H1 (cell line): Measurements from ENCODE around the gene GRIN2C. TPM values are rescaled to one million over a fixed set of nuclear protein-coding genes. Genes with fewer than 3 reads are reported as not detected.

ENCODE experiments used
- ASH2L ChIP-seq: fragments of 200-600, 300-600 bp; sonication (generic); IDR thresholded peaks from one replicate; pipeline ENCODE4 v1.7.1; 2017; ENCODE audit warnings: low read length
- BACH1 ChIP-seq: IDR thresholded peaks from 2 replicates; pipeline ENCODE4 v1.6.1; 2012; ENCODE audit warnings: low read length, improper control_type of control experiment
- BCL11A ChIP-seq, 2 experiments: IDR thresholded peaks; one replicate each; pipeline ENCODE4 v1.6.1; 2011; ENCODE audit warnings: low read depth in 2 of 2, low read length in 2 of 2, mild to moderate bottlenecking in 2 of 2
- BRCA1 ChIP-seq: IDR thresholded peaks from 2 replicates; pipeline ENCODE4 v1.6.1; 2012; ENCODE audit warnings: low read depth, low read length, improper control_type of control experiment
- CBX5 ChIP-seq: fragments of 300-800, 300-1000 bp; sonication (generic); IDR thresholded peaks from 2 replicates; pipeline ENCODE4 v1.7.1; 2016; ENCODE audit warnings: antibody characterized with exemption, low read length, low read depth
- CEBPB ChIP-seq: IDR thresholded peaks from 2 replicates; pipeline ENCODE4 v1.6.1; 2012; ENCODE audit warnings: low read depth, low read length
- CHD2 ChIP-seq: IDR thresholded peaks from 2 replicates; pipeline ENCODE4 v1.6.1; 2012; ENCODE audit warnings: low read length, improper control_type of control experiment
- EZH2 ChIP-seq: fragments of 200-600 bp; sonication (generic); IDR thresholded peaks from 2 replicates; pipeline ENCODE4 v1.7.1; 2012; ENCODE audit warnings: low read depth, mild to moderate bottlenecking, moderate library complexity, low read length, inconsistent platforms; ENCODE audit not compliant: severe bottlenecking
- GABPA ChIP-seq: IDR thresholded peaks from 2 replicates; pipeline ENCODE4 v1.6.1; 2011; ENCODE audit warnings: mild to moderate bottlenecking, low read length, moderate library complexity, borderline replicate concordance; ENCODE audit not compliant: insufficient read depth
- GTF2F1 ChIP-seq: IDR thresholded peaks from 2 replicates; pipeline ENCODE4 v1.6.1; 2012; ENCODE audit warnings: low read depth, low read length, improper control_type of control experiment, borderline replicate concordance
- KDM4A ChIP-seq: IDR thresholded peaks from one replicate; pipeline ENCODE4 v1.7.1; 2012; ENCODE audit warnings: low read depth, mild to moderate bottlenecking, moderate library complexity, low read length, inconsistent platforms; ENCODE audit not compliant: severe bottlenecking
- PHF8 ChIP-seq: fragments of 200-600 bp; sonication (generic); conservative IDR thresholded peaks from 2 replicates; pipeline ENCODE4 v1.7.1; 2012; ENCODE audit warnings: low read depth, mild to moderate bottlenecking, inconsistent platforms, low read length, moderate library complexity
- RBBP5 ChIP-seq: IDR thresholded peaks from 2 replicates; pipeline ENCODE4 v1.7.1; 2012; ENCODE audit warnings: low read depth, mild to moderate bottlenecking, inconsistent platforms, low read length, moderate library complexity, borderline replicate concordance
- RNF2 ChIP-seq: fragments of 200-900, 300-1000 bp; sonication (generic); IDR thresholded peaks from 2 replicates; pipeline ENCODE4 v1.7.1; 2016; ENCODE audit warnings: borderline replicate concordance, low read depth, mild to moderate bottlenecking, antibody characterized with exemption, low read length; ENCODE audit not compliant: poor library complexity, severe bottlenecking; ENCODE audit errors: missing control alignments
- SIN3A ChIP-seq, 2 experiments: IDR thresholded peaks in 1 of 2; conservative IDR thresholded peaks in 1 of 2; 2 replicates each; pipeline ENCODE4 v1.6.1; 2011 to 2012; ENCODE audit warnings: low read length in 2 of 2, improper control_type of control experiment in 1 of 2, low read depth in 1 of 2, mild to moderate bottlenecking in 1 of 2
- SP4 ChIP-seq: IDR thresholded peaks from 2 replicates; pipeline ENCODE4 v1.6.1; 2012; ENCODE audit warnings: low read length, inconsistent platforms
- SUZ12 ChIP-seq: fragments of 200-600 bp; sonication (generic); IDR thresholded peaks from 2 replicates; pipeline ENCODE4 v1.6.1; 2012; ENCODE audit warnings: mild to moderate bottlenecking, inconsistent platforms, low read length, moderate library complexity, mixed read lengths
- TAF1 ChIP-seq: IDR thresholded peaks from 2 replicates; pipeline ENCODE4 v1.6.1; 2011; ENCODE audit warnings: mild to moderate bottlenecking, low read depth, low read length
- TAF7 ChIP-seq: optimal IDR thresholded peaks from 2 replicates; pipeline ENCODE3; 2011; ENCODE audit warnings: low read depth, mild to moderate bottlenecking, inconsistent platforms, low read length, moderate library complexity, borderline replicate concordance
- TCF12 ChIP-seq: IDR thresholded peaks from 2 replicates; pipeline ENCODE4 v1.6.1; 2011; ENCODE audit warnings: low read depth, mild to moderate bottlenecking, low read length
- YY1 ChIP-seq: IDR thresholded peaks from 2 replicates; pipeline ENCODE4 v1.6.1; 2011; ENCODE audit warnings: low read depth, mild to moderate bottlenecking, low read length
- polyA plus RNA-seq, 7 experiments: library from polyadenylated mRNA; depleted of rRNA in 3 of 7; stranded (reverse) in 5 of 7; unstranded in 2 of 7; fragments of >200 nt in 5 of 7; fragments of 200-250 nt in 2 of 7; gene quantifications; 1 replicate in 5 of 7; 2 replicates in 1 of 7; 4 replicates in 1 of 7; pipeline versions ENCODE4 v1.2.1 to v1.2.3, GENCODE V29; 2011 to 2013; ENCODE audit warnings: missing spikeins in 2 of 7, mixed read lengths in 2 of 7
- total RNA-seq: library from RNA; stranded (reverse); fragmentation: NEBNext Ultra II Directional; extraction: Animal tissue kit (Norgen Biotek cat#: 25700); gene quantifications from 2 replicates; pipeline ENCODE4 v1.2.1, GENCODE V29; 2021
- TF ChIP-seq, protein P1 (sequence below): IDR thresholded peaks from 2 replicates; pipeline ENCODE4 v1.6.1; 2012; ENCODE audit warnings: inconsistent platforms
- TF ChIP-seq, protein P2 (sequence below): IDR thresholded peaks from 2 replicates; pipeline ENCODE4 v1.6.1; 2011; ENCODE audit warnings: low read depth, mild to moderate bottlenecking, low read length; ENCODE audit not compliant: insufficient read depth

Gene GRIN2C
- total and polyA plus RNA-seq, 2 of the 8 experiments (the other 6 are each of a cell fraction or from before 2014, with no cell fraction given), result 0.06 to 0.07 TPM

DNA sequence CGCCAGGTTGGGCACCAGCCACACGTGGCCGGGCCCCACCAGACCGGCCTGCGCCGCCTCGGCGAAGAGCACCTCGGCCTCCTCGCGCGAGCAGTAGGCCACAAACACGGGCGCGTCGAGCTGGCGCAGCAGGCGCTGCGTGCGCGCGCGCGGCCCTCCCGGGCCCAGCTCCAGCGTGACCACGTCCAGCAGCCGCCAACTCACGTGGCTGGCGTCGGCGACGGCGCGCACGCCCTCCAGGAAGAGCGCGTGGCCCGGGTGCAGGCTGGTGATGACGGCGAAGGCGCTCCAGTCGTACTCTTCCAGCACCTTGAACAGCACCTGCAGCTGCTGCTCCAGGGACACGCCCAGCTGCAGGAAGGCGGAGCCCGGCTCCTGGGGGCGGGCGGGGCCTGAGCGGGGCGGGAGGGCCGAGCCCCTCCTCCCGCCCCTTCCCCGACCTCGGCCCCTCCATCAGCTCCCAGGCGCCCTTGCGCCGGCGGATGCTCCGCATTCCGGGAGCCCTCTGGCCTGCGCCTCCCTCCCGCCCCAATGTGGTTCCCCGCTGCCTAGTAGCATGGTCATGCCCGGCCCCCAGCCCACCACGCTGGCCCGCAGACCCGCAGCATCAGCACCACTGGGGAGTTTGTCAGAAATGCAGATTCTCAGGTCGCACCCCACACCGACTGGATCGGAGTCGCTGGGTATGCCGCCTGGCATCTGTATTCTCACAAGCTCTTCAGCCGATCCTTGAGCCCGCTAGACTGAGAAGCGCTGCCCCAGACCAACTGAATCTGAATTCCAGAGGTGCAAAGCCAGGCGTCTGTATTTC is 7.2 kb downstream of the GRIN2C start (continued):
- TF ChIP-seq RNF2, result peak; percentile 60
- no peak for TF ChIP-seq CEBPB
- peak; percentile 55 for TF ChIP-seq TAF7
- TF ChIP-seq ASH2L, result peak; percentile 55
- peak; percentile 54; the same call in 1 of the 2 replicates for TF ChIP-seq BACH1
- TF ChIP-seq RBBP5, result no peak
- TF ChIP-seq YY1, result no peak
- no peak; the same call in 1 of the 2 replicates for TF ChIP-seq SUZ12
- no peak for TF ChIP-seq PHF8
- TF ChIP-seq BRCA1, result no peak
- TF ChIP-seq, protein P1, sequence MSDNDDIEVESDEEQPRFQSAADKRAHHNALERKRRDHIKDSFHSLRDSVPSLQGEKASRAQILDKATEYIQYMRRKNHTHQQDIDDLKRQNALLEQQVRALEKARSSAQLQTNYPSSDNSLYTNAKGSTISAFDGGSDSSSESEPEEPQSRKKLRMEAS, result peak; percentile 99
- no peak for TF ChIP-seq EZH2
- TF ChIP-seq GTF2F1, result peak; percentile 85; the same call in 1 of the 2 replicates
- TF ChIP-seq KDM4A, result peak; percentile 73
- TF ChIP-seq CBX5, result no peak
- TF ChIP-seq, protein P2, sequence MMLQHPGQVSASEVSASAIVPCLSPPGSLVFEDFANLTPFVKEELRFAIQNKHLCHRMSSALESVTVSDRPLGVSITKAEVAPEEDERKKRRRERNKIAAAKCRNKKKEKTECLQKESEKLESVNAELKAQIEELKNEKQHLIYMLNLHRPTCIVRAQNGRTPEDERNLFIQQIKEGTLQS, result no peak
- TF ChIP-seq SIN3A (conservative IDR thresholded peaks at IDR 0.05 in 1 of 2, IDR thresholded peaks at IDR 0.05 in 1 of 2; ENCODE audit: low read depth in 1 of 2, low read length in 2 of 2), result peak; percentile 92 to 93; a peak in 3 of 4 replicates
- TF ChIP-seq CHD2, result no peak
- TF ChIP-seq BCL11A (IDR thresholded peaks at IDR 0.05; ENCODE audit: low read depth in 2 of 2, low read length in 2 of 2), result no peak
- peak; percentile 45; the same call in 1 of the 2 replicates for TF ChIP-seq TCF12
- TF ChIP-seq SP4, result 0 out of 2 replicates have a peak, but pooled peaks have one; percentile 25
- TF ChIP-seq GABPA, result no peak
- TF ChIP-seq TAF1, result no peak
